PC-3 (cell line): ENCODE results near the gene SDR42E1.

Experiments
- EZH2 ChIP-seq: fragments of 300-600 bp; sonication (generic); IDR thresholded peaks from one replicate; pipeline ENCODE4 v1.6.1; 2017; ENCODE audit warnings: antibody characterized with exemption, mild to moderate bottlenecking, low read length; ENCODE audit not compliant: unreplicated experiment
- TF ChIP-seq, protein P1 (sequence below): fragments of 300-600 bp; sonication (generic); conservative IDR thresholded peaks from 2 replicates; pipeline ENCODE4 v1.5.1; 2017; ENCODE audit warnings: antibody characterized with exemption, low read depth, mild to moderate bottlenecking, low read length

- TF ChIP-seq, protein P1, sequence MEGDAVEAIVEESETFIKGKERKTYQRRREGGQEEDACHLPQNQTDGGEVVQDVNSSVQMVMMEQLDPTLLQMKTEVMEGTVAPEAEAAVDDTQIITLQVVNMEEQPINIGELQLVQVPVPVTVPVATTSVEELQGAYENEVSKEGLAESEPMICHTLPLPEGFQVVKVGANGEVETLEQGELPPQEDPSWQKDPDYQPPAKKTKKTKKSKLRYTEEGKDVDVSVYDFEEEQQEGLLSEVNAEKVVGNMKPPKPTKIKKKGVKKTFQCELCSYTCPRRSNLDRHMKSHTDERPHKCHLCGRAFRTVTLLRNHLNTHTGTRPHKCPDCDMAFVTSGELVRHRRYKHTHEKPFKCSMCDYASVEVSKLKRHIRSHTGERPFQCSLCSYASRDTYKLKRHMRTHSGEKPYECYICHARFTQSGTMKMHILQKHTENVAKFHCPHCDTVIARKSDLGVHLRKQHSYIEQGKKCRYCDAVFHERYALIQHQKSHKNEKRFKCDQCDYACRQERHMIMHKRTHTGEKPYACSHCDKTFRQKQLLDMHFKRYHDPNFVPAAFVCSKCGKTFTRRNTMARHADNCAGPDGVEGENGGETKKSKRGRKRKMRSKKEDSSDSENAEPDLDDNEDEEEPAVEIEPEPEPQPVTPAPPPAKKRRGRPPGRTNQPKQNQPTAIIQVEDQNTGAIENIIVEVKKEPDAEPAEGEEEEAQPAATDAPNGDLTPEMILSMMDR, result no peak
- TF ChIP-seq EZH2, result no peak
Measured at GRCh38 chr16:82042144-82042543, 30.9 kb upstream of the SDR42E1 start.
